Measurements from ENCODE around the gene GRK7. TPM values are rescaled to one million over a fixed set of nuclear protein-coding genes. Genes with fewer than 3 reads are reported as not detected.
A peak's percentile ranks its signal among the peaks of the same experiment; 100 is the strongest.

GRK7 gene
- total and polyA plus RNA-seq, 2 of the 13 experiments (the other 11 are each of a cell fraction or from before 2014, with no cell fraction given): not detected

DNA sequence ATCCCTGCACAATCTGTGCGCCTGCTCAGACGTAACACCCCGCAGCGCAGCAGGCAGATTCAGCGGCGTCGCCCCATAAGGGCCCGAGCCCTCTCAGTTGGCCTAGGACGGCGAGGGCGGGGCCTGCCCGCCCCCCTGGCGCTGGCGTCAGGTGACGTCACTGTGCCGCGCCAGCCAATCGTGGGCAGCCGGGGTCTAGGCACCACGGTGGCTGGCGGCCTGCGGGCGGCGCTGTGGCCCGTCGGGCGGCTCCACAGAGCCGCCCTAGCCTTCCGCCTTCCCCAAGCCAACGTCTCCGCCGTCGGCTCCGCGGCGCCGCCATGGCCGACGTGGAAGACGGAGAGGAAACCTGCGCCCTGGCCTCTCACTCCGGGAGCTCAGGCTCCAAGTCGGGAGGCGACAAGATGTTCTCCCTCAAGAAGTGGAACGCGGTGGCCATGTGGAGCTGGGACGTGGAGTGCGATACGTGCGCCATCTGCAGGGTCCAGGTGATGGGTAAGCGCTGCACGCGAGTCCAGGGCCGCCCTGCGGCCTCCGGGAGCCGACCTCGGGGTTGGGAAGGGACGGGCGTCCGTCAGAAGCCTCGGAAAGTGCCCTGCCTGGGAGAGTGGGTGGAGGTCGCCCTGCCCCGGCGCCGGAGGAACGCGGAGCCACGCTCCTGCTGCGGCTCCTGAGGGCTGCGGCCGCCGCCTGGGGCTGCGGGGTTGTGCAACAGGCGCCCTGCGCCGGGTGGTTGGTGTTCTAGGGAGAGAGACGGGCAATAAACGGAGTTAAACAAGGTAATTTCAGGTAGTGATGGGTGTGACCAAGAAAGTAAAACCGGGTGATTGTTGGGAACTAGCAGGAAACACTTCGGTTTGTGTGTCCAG lies 25.0 kb upstream of the GRK7 start, which contains the start of gene RNF7 (continued):
- TF ChIP-seq RORA (CRISPR knock-in tag; IDR thresholded peaks at IDR 0.05): no peak
- TF ChIP-seq RARA (CRISPR knock-in tag; IDR thresholded peaks at IDR 0.05): 0 out of 2 replicates have a peak, but pooled peaks have one; percentile 10
- no peak for TF ChIP-seq KIAA2018 (CRISPR knock-in tag; IDR thresholded peaks at IDR 0.05; ENCODE audit: borderline replicate concordance)
- peak; percentile 70 for TF ChIP-seq AGO1 (IDR thresholded peaks at IDR 0.05; ENCODE audit: low read depth, low read length, poor library complexity, severe bottlenecking)
- no peak; the same call in 1 of the 2 replicates for TF ChIP-seq ZNF329 (CRISPR knock-in tag; IDR thresholded peaks at IDR 0.05; ENCODE audit: low read depth)
- no peak for TF ChIP-seq ZBTB14 (CRISPR knock-in tag; IDR thresholded peaks at IDR 0.05)
- no peak for TF ChIP-seq HMG20B (CRISPR knock-in tag; conservative IDR thresholded peaks at IDR 0.05)
- peak; percentile 96 for TF ChIP-seq ZNF891 (CRISPR knock-in tag; IDR thresholded peaks at IDR 0.05)
- peak; percentile 71 for TF ChIP-seq ZNF335 (CRISPR knock-in tag; IDR thresholded peaks at IDR 0.05)
- TF ChIP-seq TMF1 (CRISPR knock-in tag; IDR thresholded peaks at IDR 0.05; ENCODE audit: low read depth): no peak
- TF ChIP-seq GABPA (IDR thresholded peaks at IDR 0.05; ENCODE audit: low read depth, low read length): no peak
- no peak for TF ChIP-seq GABPA (CRISPR knock-in tag; IDR thresholded peaks at IDR 0.05; ENCODE audit: low read depth)
- TF ChIP-seq, protein P1, sequence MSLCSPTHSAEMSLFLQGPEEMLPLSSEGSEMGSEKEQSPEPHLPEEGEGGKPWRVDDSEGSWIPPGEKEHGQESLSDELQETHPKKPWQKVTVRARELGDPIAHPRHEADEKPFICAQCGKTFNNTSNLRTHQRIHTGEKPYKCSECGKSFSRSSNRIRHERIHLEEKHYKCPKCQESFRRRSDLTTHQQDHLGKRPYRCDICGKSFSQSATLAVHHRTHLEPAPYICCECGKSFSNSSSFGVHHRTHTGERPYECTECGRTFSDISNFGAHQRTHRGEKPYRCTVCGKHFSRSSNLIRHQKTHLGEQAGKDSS (CRISPR knock-in tag; IDR thresholded peaks at IDR 0.05; ENCODE audit: borderline replicate concordance, low read depth): peak; percentile 71; the same call in 1 of the 2 replicates
- TF ChIP-seq RFX5 (IDR thresholded peaks at IDR 0.05; ENCODE audit: low read depth, low read length): peak; percentile 88
- TF ChIP-seq ARID3A (IDR thresholded peaks at IDR 0.05; ENCODE audit: low read depth, low read length): no peak
- peak; percentile 79; the same call in 1 of the 2 replicates for TF ChIP-seq ZNF556 (CRISPR knock-in tag; IDR thresholded peaks at IDR 0.05; ENCODE audit: borderline replicate concordance)
